ENCODE measurements around the gene AADAC. TPM values are rescaled to one million over a fixed set of nuclear protein-coding genes. Genes with fewer than 3 reads are reported as not detected.

AADAC gene
- total RNA-seq, 2 donors from 2014 or later: not detected

GRCh38 chr3:151837057-151837456 is 23.1 kb downstream of the AADAC start:
- peak; percentile 37 for DNase-seq (ENCODE audit: low spot score)
- intact Hi-C loops (cut with DNase I): loop anchor here (5.0 kb wide), 1 partner anchor 395 kb away; no protein-coding TSS in a partner anchor
- 22% methylated on average over 4 of the region's 4 CpGs for WGBS

GRCh38 chr3:151838574-151839312 is 24.8 kb downstream of the AADAC start:
- peak; percentile 40 for TF ChIP-seq POLR2AphosphoS5 (IDR thresholded peaks at IDR 0.05)
- no peak for TF ChIP-seq POLR2A (IDR thresholded peaks at IDR 0.05)
- peak; percentile 70 to 81 (median 75) for TF ChIP-seq CTCF (IDR thresholded peaks at IDR 0.05)
- intact Hi-C loops (cut with DNase I): loop anchor here (5.0 kb wide), 1 partner anchor 396 kb away; no protein-coding TSS in a partner anchor
- H3K27ac ChIP-seq: no peak overlapping the region
- H3K9me3 ChIP-seq: no peaks in the 10 kb centered on the region
- no peaks in the 10 kb centered on the region for H3K4me1 ChIP-seq (replicated peaks)
- H3K36me3 ChIP-seq: no peaks in the 10 kb centered on the region
- WGBS: 39% methylated on average over 19 of the region's 19 CpGs
- H3K4me3 ChIP-seq: no peak overlapping the region
- H3K27me3 ChIP-seq (replicated peaks; ENCODE audit: insufficient read depth): no peaks in the 10 kb centered on the region
- peak; percentile 65 for DNase-seq (ENCODE audit: low spot score)

More at GRCh38 chr3:151837057-151837456, 23.1 kb downstream of the AADAC start:
- Histone ChIP-seq H3K27me3 (replicated peaks; ENCODE audit: insufficient read depth) (no peaks in the 10 kb centered on the region), H3K27ac (peak overlapping the region in 1 of 2 donors; percentile 24), H3K9me3 (no peaks in the 10 kb centered on the region), H3K4me1 (replicated peaks) (no peaks in the 10 kb centered on the region), H3K36me3 (no peaks in the 10 kb centered on the region), H3K4me3 (no peak overlapping the region)
- TF ChIP-seq CTCF (IDR thresholded peaks at IDR 0.05) (no peak), POLR2A (IDR thresholded peaks at IDR 0.05) (no peak), POLR2AphosphoS5 (IDR thresholded peaks at IDR 0.05) (peak; percentile 49)

GRCh38 chr3:151839313-151839631 is 25.4 kb downstream of the AADAC start:
- no peaks in the 10 kb centered on the region for H3K9me3 ChIP-seq
- no peak for DNase-seq (ENCODE audit: low spot score)
- H3K27me3 ChIP-seq (replicated peaks; ENCODE audit: insufficient read depth): no peaks in the 10 kb centered on the region
- no peak overlapping the region for H3K27ac ChIP-seq
- H3K36me3 ChIP-seq: no peaks in the 10 kb centered on the region
- intact Hi-C loops (cut with DNase I): loop anchor here (5.0 kb wide), 1 partner anchor 397 kb away; no protein-coding TSS in a partner anchor
- H3K4me1 ChIP-seq (replicated peaks): no peaks in the 10 kb centered on the region
- 82% methylated on average over 1 of the region's 1 CpG for WGBS
- TF ChIP-seq POLR2AphosphoS5 (IDR thresholded peaks at IDR 0.05) (no peak), POLR2A (IDR thresholded peaks at IDR 0.05) (no peak), CTCF (IDR thresholded peaks at IDR 0.05) (no peak)
- H3K4me3 ChIP-seq: no peak overlapping the region

- WGBS: 80% methylated on average over 6 of the region's 6 CpGs
- intact Hi-C loops (cut with DNase I): no loop called here
- no peaks in the 10 kb centered on the region for H3K4me1 ChIP-seq (replicated peaks)
- no peak for TF ChIP-seq CTCF (IDR thresholded peaks at IDR 0.05)
- no peak for TF ChIP-seq POLR2A (IDR thresholded peaks at IDR 0.05)
- no peak for TF ChIP-seq POLR2AphosphoS5 (IDR thresholded peaks at IDR 0.05)
- H3K36me3 ChIP-seq: no peaks in the 10 kb centered on the region
- H3K9me3 ChIP-seq: no peaks in the 10 kb centered on the region
- no peak overlapping the region for H3K27ac ChIP-seq
- no peak overlapping the region for H3K4me3 ChIP-seq
- no peaks in the 10 kb centered on the region for H3K27me3 ChIP-seq (replicated peaks; ENCODE audit: insufficient read depth)
- DNase-seq (ENCODE audit: low spot score): no peak
Measured at GRCh38 chr3:151841801-151842200, 27.9 kb downstream of the AADAC start.

GRCh38 chr3:151843275-151843674 is 29.4 kb downstream of the AADAC start:
- no peaks in the 10 kb centered on the region for H3K36me3 ChIP-seq
- no peak overlapping the region for H3K27ac ChIP-seq
- no peak for TF ChIP-seq POLR2A (IDR thresholded peaks at IDR 0.05)
- TF ChIP-seq CTCF (IDR thresholded peaks at IDR 0.05): no peak
- no peak for TF ChIP-seq POLR2AphosphoS5 (IDR thresholded peaks at IDR 0.05)
- intact Hi-C loops (cut with DNase I): no loop called here
- 21% methylated on average over 1 of the region's 1 CpG for WGBS
- no peak for DNase-seq (ENCODE audit: low spot score)
- no peak overlapping the region for H3K4me3 ChIP-seq
- no peaks in the 10 kb centered on the region for H3K4me1 ChIP-seq (replicated peaks)
- H3K9me3 ChIP-seq: no peaks in the 10 kb centered on the region
- no peaks in the 10 kb centered on the region for H3K27me3 ChIP-seq (replicated peaks; ENCODE audit: insufficient read depth)
